Trophoblast cell (in vitro differentiated cells and primary cell): ENCODE results near the gene PLEKHA5.

Experiments
- DNase-seq, 2 donors: peaks; one replicate each; pipeline ENCODE4 v3.0.0-alpha.2; 2016
- H2AFZ ChIP-seq: 2 replicates; pipeline ENCODE4 v1.6.1; 2013; ENCODE audit warnings: low read length, moderate library complexity, mild to moderate bottlenecking; ENCODE audit not compliant: insufficient read depth, poor library complexity
- H2AK5ac ChIP-seq: 2 replicates; pipeline ENCODE4 v1.6.1; 2013; ENCODE audit warnings: mild to moderate bottlenecking, low read length
- H2BK120ac ChIP-seq: 2 replicates; pipeline ENCODE4 v1.6.1; 2013; ENCODE audit warnings: low read length, mild to moderate bottlenecking, moderate library complexity; ENCODE audit not compliant: insufficient read depth, poor library complexity
- H2BK12ac ChIP-seq: 2 replicates; pipeline ENCODE4 v1.6.1; 2013; ENCODE audit warnings: mild to moderate bottlenecking, low read length, moderate library complexity
- H2BK5ac ChIP-seq: 2 replicates; pipeline ENCODE4 v1.6.1; 2013; ENCODE audit warnings: low read length, low read depth, moderate library complexity, mild to moderate bottlenecking; ENCODE audit not compliant: poor library complexity
- H3K14ac ChIP-seq: 2 replicates; pipeline ENCODE4 v1.6.1; 2013; ENCODE audit warnings: mild to moderate bottlenecking, low read length
- H3K18ac ChIP-seq: 2 replicates; pipeline ENCODE4 v1.6.1; 2013; ENCODE audit warnings: mild to moderate bottlenecking, low read length
- H3K23ac ChIP-seq: 2 replicates; pipeline ENCODE4 v1.6.1; 2013; ENCODE audit warnings: low read length
- H3K27ac ChIP-seq: 2 replicates; pipeline ENCODE4 v1.5.1; 2013; ENCODE audit warnings: low read depth, mild to moderate bottlenecking, inconsistent platforms, low read length, moderate library complexity
- H3K27me3 ChIP-seq: 2 replicates; pipeline ENCODE4 v1.6.1; 2013; ENCODE audit warnings: inconsistent platforms, mild to moderate bottlenecking, low read length, moderate library complexity; ENCODE audit not compliant: insufficient read depth
- H3K36me3 ChIP-seq, 2 experiments: 1 replicate in 1 of 2; 2 replicates in 1 of 2; pipeline ENCODE4 v1.6.1; 2013; ENCODE audit warnings: low read length in 2 of 2, mild to moderate bottlenecking in 2 of 2, moderate library complexity in 1 of 2; ENCODE audit not compliant: insufficient read depth in 2 of 2, control insufficient read depth in 1 of 2
- H3K4ac ChIP-seq: 2 replicates; pipeline ENCODE4 v1.6.1; 2013; ENCODE audit warnings: low read depth, mild to moderate bottlenecking, low read length, moderate library complexity
- H3K4me1 ChIP-seq, 2 experiments: 1 replicate in 1 of 2; 2 replicates in 1 of 2; pipeline ENCODE4 v1.6.1; 2013; ENCODE audit warnings: low read length in 2 of 2, mild to moderate bottlenecking in 2 of 2, moderate library complexity in 1 of 2; ENCODE audit not compliant: insufficient read depth in 2 of 2, control insufficient read depth in 1 of 2
- H3K4me2 ChIP-seq: 2 replicates; pipeline ENCODE4 v1.6.1; 2013; ENCODE audit warnings: inconsistent platforms, mild to moderate bottlenecking, low read length, moderate library complexity
- H3K4me3 ChIP-seq: 2 replicates; pipeline ENCODE4 v1.5.1; 2013; ENCODE audit warnings: mild to moderate bottlenecking, low read depth, low read length, inconsistent platforms
- H3K79me1 ChIP-seq: one replicate; pipeline ENCODE4 v1.6.1; 2013; ENCODE audit warnings: low read length
- H3K79me2 ChIP-seq: 2 replicates; pipeline ENCODE4 v1.6.1; 2013; ENCODE audit warnings: low read length, mild to moderate bottlenecking; ENCODE audit not compliant: control insufficient read depth, insufficient read depth, poor library complexity
- H3K9ac ChIP-seq: 2 replicates; pipeline ENCODE4 v1.6.1; 2013; ENCODE audit warnings: mild to moderate bottlenecking, low read length
- H3K9me3 ChIP-seq: 2 replicates; pipeline ENCODE4 v1.6.1; 2013; ENCODE audit warnings: low read depth, mild to moderate bottlenecking, control low read depth, inconsistent platforms, low read length; ENCODE audit not compliant: insufficient read depth
- H4K12ac ChIP-seq: 2 replicates; pipeline ENCODE4 v1.6.1; 2013; ENCODE audit warnings: low read depth, mild to moderate bottlenecking, low read length, moderate library complexity
- H4K8ac ChIP-seq: 2 replicates; pipeline ENCODE4 v1.6.1; 2013; ENCODE audit warnings: low read depth, mild to moderate bottlenecking, low read length, moderate library complexity
- H4K91ac ChIP-seq: one replicate; pipeline ENCODE4 v1.6.1; 2013; ENCODE audit warnings: low read depth, mild to moderate bottlenecking, low read length, moderate library complexity
- WGBS: extraction: QIAGEN DNeasy Blood & Tissue Kit; methylation state at CpG from one replicate; pipeline ENCODE4 v1.1.7; 2013; ENCODE audit warnings: missing lambda C conversion rate; ENCODE audit not compliant: insufficient read length, insufficient coverage; ENCODE audit errors: extremely low coverage; 5-methylcytosine and 5-hydroxymethylcytosine counted together

The PLEKHA5 gene

DNA sequence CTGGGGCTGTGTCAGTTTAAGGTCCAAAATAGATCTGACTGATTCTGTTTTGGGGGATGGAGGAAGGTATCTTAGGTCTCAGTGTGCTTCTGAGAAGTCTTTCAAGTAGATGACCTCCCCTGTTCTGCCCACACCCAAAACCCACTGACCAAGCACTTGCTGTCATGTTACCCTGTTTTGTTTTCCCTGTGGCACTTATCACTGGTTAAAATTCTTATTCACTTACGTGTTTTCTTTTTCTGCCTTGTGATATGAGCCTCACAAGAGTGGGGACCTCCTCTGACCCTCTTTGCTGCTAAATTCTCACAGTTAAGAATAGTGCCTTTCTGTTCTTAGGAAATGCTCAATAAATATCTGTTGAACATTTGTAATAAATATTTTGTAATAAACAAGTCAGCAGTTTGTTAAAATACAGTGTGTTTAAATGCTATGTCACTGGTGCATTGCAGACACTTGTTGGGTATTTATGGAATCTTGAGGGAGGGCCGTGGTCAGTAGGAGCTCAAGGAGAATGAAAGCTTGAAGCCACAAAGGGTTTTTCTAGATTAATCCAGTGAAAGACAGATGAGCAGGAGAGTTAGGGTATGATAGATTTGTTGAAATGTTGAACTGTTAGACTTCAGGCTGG is 20.9 kb downstream of the PLEKHA5 start:
- no peak overlapping the region for H3K4me3 ChIP-seq
- H3K79me1 ChIP-seq, result no peaks in the 10 kb centered on the region
- H4K8ac ChIP-seq, result no peak overlapping the region
- H2BK120ac ChIP-seq, result no peak overlapping the region
- WGBS, result no CpG with 5 or more reads among the region's 2 CpGs
- peaks cover 6 to 11% of the 10 kb centered on the region in 2 experiments for H3K36me3 ChIP-seq
- H3K9me3 ChIP-seq, result no peaks in the 10 kb centered on the region
- no peaks in the 10 kb centered on the region for H3K27me3 ChIP-seq
- H4K91ac ChIP-seq, result no peak overlapping the region
- DNase-seq, result peak in 1 of 2 donors; percentile 33
- H3K18ac ChIP-seq, result no peak overlapping the region
- H3K27ac ChIP-seq, result no peak overlapping the region
- H3K4ac ChIP-seq, result no peak overlapping the region
- no peak overlapping the region for H2AK5ac ChIP-seq
- no peak overlapping the region for H3K9ac ChIP-seq
- H3K4me2 ChIP-seq, result no peak overlapping the region
- no peak overlapping the region for H4K12ac ChIP-seq
- no peak overlapping the region for H2AFZ ChIP-seq
- no peak overlapping the region for H2BK5ac ChIP-seq
- no peak overlapping the region for H3K14ac ChIP-seq
- H3K4me1 ChIP-seq, result no peaks in the 10 kb centered on the region
- H3K23ac ChIP-seq, result no peak overlapping the region
- H2BK12ac ChIP-seq, result no peak overlapping the region
- no peaks in the 10 kb centered on the region for H3K79me2 ChIP-seq

DNA sequence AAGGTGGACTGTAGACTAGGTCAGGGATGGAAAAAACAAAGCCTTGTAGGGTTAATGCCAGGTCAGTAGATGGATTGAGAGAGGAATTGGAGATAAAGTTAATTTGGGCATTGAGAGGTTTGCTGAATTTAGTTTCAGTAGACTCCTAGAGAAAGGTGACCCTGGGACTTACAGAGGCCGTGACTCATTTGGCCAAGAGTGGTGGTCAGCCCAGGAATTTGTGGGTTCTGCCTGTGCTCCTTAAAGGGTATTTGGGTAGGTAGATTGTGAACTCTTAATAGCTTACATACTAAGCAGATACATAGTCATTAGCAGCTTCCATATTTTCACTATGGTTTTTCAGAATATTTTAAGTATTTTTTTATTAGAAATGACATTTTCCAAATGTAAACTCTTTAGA is 21.8 kb downstream of the PLEKHA5 start:
- DNase-seq, result no peak
- no CpG with 5 or more reads among the region's 1 CpG for WGBS
- Histone ChIP-seq H3K9me3 (no peaks in the 10 kb centered on the region), H3K36me3 (peaks cover 6 to 11% of the 10 kb centered on the region in 2 experiments), H3K9ac (no peak overlapping the region), H2BK120ac (no peak overlapping the region), H4K8ac (no peak overlapping the region), H3K4ac (no peak overlapping the region), H3K4me3 (no peak overlapping the region), H3K79me1 (no peaks in the 10 kb centered on the region), H3K14ac (no peak overlapping the region), H2BK5ac (no peak overlapping the region), H2BK12ac (no peak overlapping the region), H4K91ac (no peak overlapping the region), H2AK5ac (no peak overlapping the region), H3K4me1 (no peaks in the 10 kb centered on the region), H3K27ac (no peak overlapping the region), H4K12ac (no peak overlapping the region), H3K27me3 (no peaks in the 10 kb centered on the region), H3K4me2 (no peak overlapping the region), H3K18ac (no peak overlapping the region), H2AFZ (no peak overlapping the region), H3K79me2 (no peaks in the 10 kb centered on the region), H3K23ac (no peak overlapping the region)

DNA sequence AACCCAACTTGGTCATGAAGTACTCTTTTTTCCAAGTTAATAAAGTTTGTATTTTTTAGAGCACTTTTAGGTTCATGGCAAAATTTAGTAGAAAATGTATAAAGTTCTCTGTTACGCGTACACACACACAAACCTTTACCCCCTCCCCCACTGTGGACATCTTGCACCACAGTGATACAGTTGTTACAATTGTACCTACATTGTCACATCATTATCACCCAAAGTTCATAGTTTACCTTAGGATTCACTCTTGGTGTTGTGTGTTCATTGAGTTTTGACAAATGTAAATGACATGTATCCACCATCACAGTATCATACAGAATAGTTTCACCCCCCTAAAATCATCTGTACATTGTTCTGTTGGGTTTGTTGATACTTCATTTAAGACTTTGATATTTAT is 23.9 kb downstream of the PLEKHA5 start:
- Histone ChIP-seq H3K27ac (no peak overlapping the region), H3K14ac (no peak overlapping the region), H2AFZ (no peak overlapping the region), H2BK12ac (no peak overlapping the region), H3K79me1 (no peaks in the 10 kb centered on the region), H2BK120ac (no peak overlapping the region), H3K9ac (no peak overlapping the region), H3K36me3 (peaks cover 4% of the 10 kb centered on the region in 2 experiments), H3K79me2 (no peaks in the 10 kb centered on the region), H3K4me2 (no peak overlapping the region), H3K4me1 (no peaks in the 10 kb centered on the region), H4K12ac (no peak overlapping the region), H2BK5ac (no peak overlapping the region), H3K23ac (no peak overlapping the region), H3K4me3 (no peak overlapping the region), H4K91ac (no peak overlapping the region), H3K4ac (no peak overlapping the region), H3K18ac (no peak overlapping the region), H2AK5ac (no peak overlapping the region), H4K8ac (no peak overlapping the region), H3K9me3 (no peaks in the 10 kb centered on the region), H3K27me3 (no peaks in the 10 kb centered on the region)
- WGBS, result no CpG with 5 or more reads among the region's 2 CpGs
- no peak for DNase-seq

DNA sequence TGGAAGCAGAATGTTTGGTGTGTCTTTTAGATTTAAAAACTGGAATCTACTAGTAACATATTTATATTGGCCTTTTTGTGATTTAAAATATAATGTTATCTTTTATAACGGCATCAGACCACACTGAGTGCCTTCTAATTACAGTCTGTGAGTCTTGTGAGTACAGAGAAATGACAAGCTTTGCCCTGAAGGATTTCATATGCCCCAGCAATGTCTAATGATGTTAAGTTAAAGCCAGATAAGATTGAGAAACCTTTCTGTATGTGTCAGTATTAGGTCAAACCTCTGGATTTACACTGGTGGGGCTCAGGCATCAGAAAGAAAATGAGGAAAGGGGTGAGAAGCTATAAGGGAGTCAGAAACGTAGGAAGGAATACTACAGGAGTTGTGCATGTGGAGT is 25.2 kb downstream of the PLEKHA5 start:
- no peak overlapping the region for H4K8ac ChIP-seq
- H3K9me3 ChIP-seq, result no peaks in the 10 kb centered on the region
- H3K4me3 ChIP-seq, result no peak overlapping the region
- H3K27me3 ChIP-seq, result no peaks in the 10 kb centered on the region
- H4K12ac ChIP-seq, result no peak overlapping the region
- H3K4me2 ChIP-seq, result no peak overlapping the region
- no peak overlapping the region for H2AFZ ChIP-seq
- H2BK5ac ChIP-seq, result no peak overlapping the region
- H3K79me1 ChIP-seq, result no peaks in the 10 kb centered on the region
- H2BK12ac ChIP-seq, result no peak overlapping the region
- no peak overlapping the region for H2AK5ac ChIP-seq
- no peak overlapping the region for H4K91ac ChIP-seq
- DNase-seq, result no peak
- no peaks in the 10 kb centered on the region for H3K79me2 ChIP-seq
- no peak overlapping the region for H3K9ac ChIP-seq
- H3K27ac ChIP-seq, result no peak overlapping the region
- no peak overlapping the region for H3K23ac ChIP-seq
- no peaks in the 10 kb centered on the region for H3K4me1 ChIP-seq
- no CpG with 5 or more reads among the region's 2 CpGs for WGBS
- no peak overlapping the region for H3K14ac ChIP-seq
- H3K4ac ChIP-seq, result no peak overlapping the region
- no peak overlapping the region for H3K18ac ChIP-seq
- H3K36me3 ChIP-seq, result peaks cover 0 to 1% of the 10 kb centered on the region in 2 experiments
- no peak overlapping the region for H2BK120ac ChIP-seq
